Left lung (tissue), 10 donors: Measurements from ENCODE around the gene CDC27. TPM values are rescaled to one million over a fixed set of nuclear protein-coding genes. Genes with fewer than 3 reads are reported as not detected.
"Not testable (repeated sequence)": the region's sequence is repeated elsewhere in the genome, so short reads cannot be mapped to it uniquely, and the experiment has no call there.

Experiments
- ATAC-seq: fragments of 200-7000 bp; cut with Tn5 transposase; one replicate; pipeline ENCODE4 v1.9.1; 2020; ENCODE audit warnings: moderate library complexity
- DNase-seq, 4 donors: peaks; one replicate each; pipeline ENCODE4 v3.0.0-alpha.2; 2013 to 2020
- H3K27ac ChIP-seq, 2 donors: fragments of 200-600 bp; sonication (generic) in 1 of 2; one replicate each; pipeline versions ENCODE4 v1.5.0 to v1.8.0; 2020 to 2021
- H3K27me3 ChIP-seq, 2 donors: fragments of 200-600 bp; sonication (generic) in 1 of 2; one replicate each; pipeline versions ENCODE4 v1.5.0 to v1.8.0; 2020 to 2021
- H3K36me3 ChIP-seq, 2 donors: fragments of 200-600 bp; sonication (generic) in 1 of 2; one replicate each; pipeline versions ENCODE4 v1.5.0 to v1.8.0; 2020 to 2021
- H3K4me1 ChIP-seq, 2 donors: fragments of 200-600 bp; one replicate each; pipeline ENCODE4 v1.8.0; 2021
- H3K4me3 ChIP-seq, 2 donors: fragments of 200-600 bp; sonication (generic) in 1 of 2; one replicate each; pipeline versions ENCODE4 v1.5.0 to v1.8.0; 2020 to 2021; ENCODE audit warnings: mild to moderate bottlenecking in 1 of 2
- H3K9me3 ChIP-seq, 2 donors: fragments of 200-600 bp; sonication (generic) in 1 of 2; one replicate each; pipeline versions ENCODE4 v1.5.0 to v1.8.0; 2020 to 2021
- intact Hi-C, 2 donors: fragments of 100-400 bp; cut with DNase I; formaldehyde crosslinking; loops; one replicate each; pipeline versions ENCODE4 v1.11.2 to v1.14.2; 2022
- polyA plus RNA-seq, 6 donors: library from polyadenylated mRNA; unstranded; fragments of 120-200 nt; gene quantifications; one replicate each; pipeline ENCODE4 v1.2.1, GENCODE V29; 2013; ENCODE audit not compliant: insufficient read length in 6 of 6
- total RNA-seq, 2 donors: library from RNA; stranded (reverse); fragmentation: NEBNext Ultra II Directional; extraction: Animal tissue kit (Norgen Biotek cat#: 25700); gene quantifications; one replicate each; pipeline ENCODE4 v1.2.1, GENCODE V29; 2021
- TF ChIP-seq, protein P1 (sequence below), 2 donors: fragments of 200-600 bp; sonication (generic) in 1 of 2; IDR thresholded peaks; one replicate each; pipeline versions ENCODE4 v1.5.0 to v1.8.0; 2021; ENCODE audit warnings: antibody characterized with exemption in 2 of 2
- donor health status: DM: no; HTN: yes; CAD: no.
- donor health status: DM: no; HTN: no; CAD: no.

Gene CDC27
- total and polyA plus RNA-seq, 8 donors = 59.3 to 85.1 (median 62.9) TPM

GRCh38 chr17:47170710-47171109, 18.4 kb downstream of the CDC27 start:
- Histone ChIP-seq H3K27ac (no peak overlapping the region), H3K36me3 (peaks cover 0 to 47% of the 10 kb centered on the region in 2 donors), H3K4me1 (peaks cover 0 to 26% of the 10 kb centered on the region in 2 donors), H3K4me3 (no peak overlapping the region), H3K27me3 (no peaks in the 10 kb centered on the region), H3K9me3 (no peaks in the 10 kb centered on the region)
- intact Hi-C loops = no loop called here
- TF ChIP-seq, protein P1, sequence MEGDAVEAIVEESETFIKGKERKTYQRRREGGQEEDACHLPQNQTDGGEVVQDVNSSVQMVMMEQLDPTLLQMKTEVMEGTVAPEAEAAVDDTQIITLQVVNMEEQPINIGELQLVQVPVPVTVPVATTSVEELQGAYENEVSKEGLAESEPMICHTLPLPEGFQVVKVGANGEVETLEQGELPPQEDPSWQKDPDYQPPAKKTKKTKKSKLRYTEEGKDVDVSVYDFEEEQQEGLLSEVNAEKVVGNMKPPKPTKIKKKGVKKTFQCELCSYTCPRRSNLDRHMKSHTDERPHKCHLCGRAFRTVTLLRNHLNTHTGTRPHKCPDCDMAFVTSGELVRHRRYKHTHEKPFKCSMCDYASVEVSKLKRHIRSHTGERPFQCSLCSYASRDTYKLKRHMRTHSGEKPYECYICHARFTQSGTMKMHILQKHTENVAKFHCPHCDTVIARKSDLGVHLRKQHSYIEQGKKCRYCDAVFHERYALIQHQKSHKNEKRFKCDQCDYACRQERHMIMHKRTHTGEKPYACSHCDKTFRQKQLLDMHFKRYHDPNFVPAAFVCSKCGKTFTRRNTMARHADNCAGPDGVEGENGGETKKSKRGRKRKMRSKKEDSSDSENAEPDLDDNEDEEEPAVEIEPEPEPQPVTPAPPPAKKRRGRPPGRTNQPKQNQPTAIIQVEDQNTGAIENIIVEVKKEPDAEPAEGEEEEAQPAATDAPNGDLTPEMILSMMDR (IDR thresholded peaks at IDR 0.05) = no peak
- no peak for DNase-seq
- no peak for ATAC-seq

GRCh38 chr17:47168896-47169295, 20.2 kb downstream of the CDC27 start:
- H3K9me3 ChIP-seq, H3K27ac ChIP-seq, H3K4me3 ChIP-seq, DNase-seq, intact Hi-C loops, ATAC-seq, H3K27me3 ChIP-seq: not testable (repeated sequence)
- Histone ChIP-seq H3K4me1 (peaks cover 0 to 18% of the 10 kb centered on the region in 2 donors), H3K36me3 (peaks cover 0 to 60% of the 10 kb centered on the region in 2 donors)

GRCh38 chr17:47166854-47167253, 22.2 kb downstream of the CDC27 start:
- intact Hi-C loops, H3K4me1 ChIP-seq, H3K9me3 ChIP-seq, H3K27me3 ChIP-seq, H3K4me3 ChIP-seq, H3K27ac ChIP-seq, DNase-seq, ATAC-seq: not testable (repeated sequence)
- peaks cover 0 to 56% of the 10 kb centered on the region in 2 donors for H3K36me3 ChIP-seq

GRCh38 chr17:47165137-47165536, 24.0 kb downstream of the CDC27 start:
- Histone ChIP-seq H3K36me3 (peaks cover 0 to 65% of the 10 kb centered on the region in 2 donors), H3K27me3 (no peaks in the 10 kb centered on the region), H3K27ac (no peak overlapping the region), H3K4me1 (peaks cover 0 to 8% of the 10 kb centered on the region in 2 donors), H3K4me3 (no peak overlapping the region), H3K9me3 (no peaks in the 10 kb centered on the region)
- TF ChIP-seq, protein P1 (IDR thresholded peaks at IDR 0.05) = no peak
- no peak for ATAC-seq
- intact Hi-C loops = no loop called here
- DNase-seq = no peak

DNA sequence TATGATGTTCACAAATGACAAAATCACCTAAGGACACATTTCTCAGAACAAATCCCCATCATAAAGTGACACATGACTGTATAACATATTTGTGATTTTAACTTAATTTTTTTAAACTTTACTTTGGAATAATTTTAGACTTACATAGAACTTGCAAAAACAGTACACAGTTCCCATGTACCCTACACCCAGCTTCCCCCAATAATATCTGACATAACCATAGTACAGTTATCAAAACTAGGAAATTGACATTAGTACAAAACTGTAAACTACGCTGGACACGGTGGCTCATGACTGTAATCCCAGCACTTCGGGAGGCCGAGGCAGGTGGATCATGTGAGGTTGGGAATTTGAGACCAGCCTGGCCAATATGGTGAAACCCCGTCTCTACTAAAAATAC, 24.8 kb downstream of the CDC27 start:
- no peaks in the 10 kb centered on the region for H3K27me3 ChIP-seq
- TF ChIP-seq, protein P1 (IDR thresholded peaks at IDR 0.05) = no peak
- DNase-seq (no peak), ATAC-seq (no peak)
- H3K4me1 ChIP-seq = peaks cover 0 to 8% of the 10 kb centered on the region in 2 donors
- no peaks in the 10 kb centered on the region for H3K9me3 ChIP-seq
- intact Hi-C loops = no loop called here
- H3K36me3 ChIP-seq = peaks cover 0 to 65% of the 10 kb centered on the region in 2 donors
- no peak overlapping the region for H3K27ac ChIP-seq
- no peak overlapping the region for H3K4me3 ChIP-seq

GRCh38 chr17:47162013-47162622, 27.0 kb downstream of the CDC27 start:
- DNase-seq (no peak), ATAC-seq (no peak)
- Histone ChIP-seq H3K36me3 (peaks cover 0 to 63% of the 10 kb centered on the region in 2 donors), H3K27me3 (no peaks in the 10 kb centered on the region), H3K9me3 (no peaks in the 10 kb centered on the region), H3K27ac (peak overlapping the region in 1 of 2 donors; percentile 42), H3K4me1 (peaks cover 0 to 8% of the 10 kb centered on the region in 2 donors), H3K4me3 (no peak overlapping the region)
- intact Hi-C loops = no loop called here
- TF ChIP-seq, protein P1 (IDR thresholded peaks at IDR 0.05) = no peak
